ENCODE measurements around the gene NUMB. TPM values are rescaled to one million over a fixed set of nuclear protein-coding genes. Genes with fewer than 3 reads are reported as not detected.

Gene NUMB
- total and polyA plus RNA-seq, 2 of the 4 experiments (the other 2 are of a cell fraction) = 45.9 to 114 TPM

GRCh38 chr14:73289308-73289707, 169.0 kb downstream of the NUMB start:
- ATAC-seq (ENCODE audit: low read depth) (no peak), DNase-seq (no peak)
- no TSS peak for BruUV-seq (replicated peaks)
- Histone ChIP-seq H3K9me1 (ENCODE audit: insufficient read depth, low read length) (peaks cover 4% of the 10 kb centered on the region), H3K27me3 (ENCODE audit: control insufficient read depth, insufficient read depth, low read length) (no peaks in the 10 kb centered on the region), H3K18ac (ENCODE audit: low read depth, low read length) (no peak overlapping the region), H3K23ac (ENCODE audit: low read depth, low read length) (no peak overlapping the region), H3K79me1 (ENCODE audit: low read depth in 1 of 2, low read length in 2 of 2) (peaks cover 3 to 46% of the 10 kb centered on the region in 2 experiments; a peak in 3 of 4 replicates), H3K4me1 (ENCODE audit: control insufficient read depth, insufficient read depth, low read length) (no peaks in the 10 kb centered on the region), H3K4me3 (ENCODE audit: insufficient read depth, low read depth, low read length) (no peak overlapping the region), H3K27ac (ENCODE audit: insufficient read depth, low read length) (no peak overlapping the region), H4K5ac (ENCODE audit: low read depth, low read length) (no peak overlapping the region), H3K9me3 (ENCODE audit: control insufficient read depth, insufficient read depth, low read length) (no peaks in the 10 kb centered on the region), H4K91ac (ENCODE audit: insufficient read depth, low read depth, low read length) (no peak overlapping the region), H4K20me1 (ENCODE audit: insufficient read depth, low read length) (peaks cover 14% of the 10 kb centered on the region; the same call in 1 of the 2 replicates), H3K4ac (ENCODE audit: low read depth, low read length) (no peak overlapping the region), H3K9ac (ENCODE audit: low read depth, low read length) (no peak overlapping the region), H2AK5ac (ENCODE audit: low read depth, low read length) (no peak overlapping the region), H4K8ac (ENCODE audit: low read depth in 2 of 2, low read length in 2 of 2) (no peak overlapping the region), H2BK120ac (ENCODE audit: low read depth, low read length) (no peak overlapping the region), H3K56ac (ENCODE audit: extremely low read depth, insufficient read depth, low read length) (no peak overlapping the region), H3K4me2 (ENCODE audit: low read depth, low read length) (no peak overlapping the region), H2BK15ac (ENCODE audit: low read depth, low read length) (no peak overlapping the region), H3K36me3 (ENCODE audit: control insufficient read depth, insufficient read depth, low read length) (peaks cover 14% of the 10 kb centered on the region), H3K14ac (replicated peaks; ENCODE audit: low read depth, low read length) (no peak overlapping the region), H2BK20ac (ENCODE audit: low read depth, low read length) (no peak overlapping the region), H2AFZ (replicated peaks; ENCODE audit: low read length, poor library complexity) (no peak overlapping the region), H2AK9ac (replicated peaks; ENCODE audit: low read depth, low read length, poor library complexity) (no peak overlapping the region), H2BK5ac (ENCODE audit: low read depth, low read length, poor library complexity, severe bottlenecking) (no peak overlapping the region)
- POLR2A ChIA-PET (ENCODE audit: unreplicated experiment) = no interaction called here
- TF ChIP-seq USF2 (IDR thresholded peaks at IDR 0.05; ENCODE audit: low read depth, low read length) (no peak), NFE2L2 (IDR thresholded peaks at IDR 0.05; ENCODE audit: low read depth, low read length) (no peak), CEBPB (IDR thresholded peaks at IDR 0.05; ENCODE audit: low read depth, low read length) (no peak)
- CTCF ChIA-PET = no interaction called here
- intact Hi-C loops (cut with micrococcal nuclease) = no loop called here
- WGBS, 2 experiments (ENCODE audit: extremely low coverage in 2 of 2, insufficient read length in 1 of 2) = no CpG with 5 or more reads among the region's 3 CpGs
- in situ Hi-C loops (cut with MboI; ENCODE audit: low sequenced_read_pairs) = no loop called here
- dilution Hi-C loops (cut with HindIII; ENCODE audit: low sequenced_read_pairs, unreplicated experiment) = loop anchor here (25.0 kb wide), 1 partner anchor 173 kb away; the partner anchor contains the start of gene NUMB

Data from IMR-90 (cell line).